ENCODE results near the gene ZDHHC14. TPM values are rescaled to one million over a fixed set of nuclear protein-coding genes. Genes with fewer than 3 reads are reported as not detected.

ZDHHC14 gene
- total RNA-seq, 1 donor from 2014 or later = 9.3 TPM

DNA sequence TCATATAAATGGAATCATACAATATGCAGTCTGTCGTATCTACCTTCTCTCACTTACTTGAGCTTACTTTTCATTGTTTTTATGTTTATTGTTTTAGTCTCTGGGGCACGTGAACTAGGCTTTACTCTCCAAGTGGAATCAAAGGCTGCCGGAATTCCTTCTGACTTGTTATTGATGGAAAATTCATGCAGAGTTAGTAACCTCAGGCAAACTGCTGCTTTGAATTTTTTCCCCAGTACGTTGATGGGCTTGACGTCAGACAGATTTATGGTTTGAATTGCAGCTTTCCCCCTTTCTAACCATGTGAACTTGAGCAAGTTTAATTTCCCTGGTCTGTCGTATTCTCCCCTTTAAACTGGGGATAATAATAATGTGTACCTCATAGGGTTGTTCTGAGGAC lies 68.6 kb downstream of the ZDHHC14 start:
- Histone ChIP-seq H3K4me3 (no peak overlapping the region), H3K27ac (no peak overlapping the region), H3K9me3 (no peaks in the 10 kb centered on the region), H3K27me3 (ENCODE audit: low read depth) (no peaks in the 10 kb centered on the region), H3K36me3 (no peaks in the 10 kb centered on the region), H3K4me1 (no peaks in the 10 kb centered on the region)
- no peak for DNase-seq
- TF ChIP-seq CTCF (IDR thresholded peaks at IDR 0.05) = no peak
- intact Hi-C loops (cut with DNase I) = no loop called here
- ATAC-seq = no peak

DNA sequence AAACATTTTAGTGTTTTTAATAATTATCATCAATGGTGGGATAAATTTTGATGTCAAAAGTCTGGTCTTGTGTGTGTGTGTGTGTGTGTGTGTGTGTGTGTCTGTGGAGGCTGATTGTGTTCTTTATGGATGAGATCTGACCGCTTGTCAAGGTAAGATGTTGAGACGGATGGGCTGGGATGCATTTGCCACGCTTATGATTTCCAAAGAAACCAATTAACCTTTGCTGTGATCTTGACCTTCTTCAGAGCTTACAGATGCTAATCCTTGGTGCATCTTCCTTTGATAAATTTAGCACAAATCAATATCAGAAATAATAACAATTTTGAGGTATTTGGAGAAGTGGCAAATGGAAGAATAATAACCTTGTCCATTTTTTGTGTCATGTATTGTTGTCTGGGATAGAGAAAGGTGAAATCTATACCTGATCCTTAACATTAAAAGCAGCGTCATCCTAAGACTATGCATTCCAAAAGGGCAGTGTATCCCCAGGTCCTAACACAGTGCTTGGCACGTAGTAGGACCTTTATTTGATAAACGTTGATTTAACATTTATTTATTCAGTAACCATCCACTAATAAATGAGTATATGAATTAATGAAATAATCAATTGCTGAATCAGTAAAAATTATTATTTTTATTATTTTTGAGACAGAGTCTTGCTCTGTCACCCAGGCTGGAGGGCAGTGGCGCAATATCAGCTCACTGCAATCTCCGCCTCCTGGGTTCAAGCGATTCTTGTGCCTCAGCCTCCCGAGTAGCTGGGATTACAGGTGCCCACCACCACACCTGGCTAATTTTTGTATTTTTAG lies 70.1 kb downstream of the ZDHHC14 start:
- no peak overlapping the region for H3K4me3 ChIP-seq
- no peaks in the 10 kb centered on the region for H3K27me3 ChIP-seq (ENCODE audit: low read depth)
- no peak overlapping the region for H3K27ac ChIP-seq
- ATAC-seq (no peak), DNase-seq (no peak)
- no peaks in the 10 kb centered on the region for H3K9me3 ChIP-seq
- intact Hi-C loops (cut with DNase I) = no loop called here
- H3K4me1 ChIP-seq = no peaks in the 10 kb centered on the region
- no peaks in the 10 kb centered on the region for H3K36me3 ChIP-seq
- TF ChIP-seq CTCF (IDR thresholded peaks at IDR 0.05) = no peak

GRCh38 chr6:157452096-157452495 lies 71.1 kb downstream of the ZDHHC14 start:
- Histone ChIP-seq H3K4me1 (no peaks in the 10 kb centered on the region), H3K9me3 (no peaks in the 10 kb centered on the region), H3K4me3 (no peak overlapping the region), H3K36me3 (no peaks in the 10 kb centered on the region), H3K27me3 (ENCODE audit: low read depth) (no peaks in the 10 kb centered on the region), H3K27ac (no peak overlapping the region)
- TF ChIP-seq CTCF (IDR thresholded peaks at IDR 0.05) = no peak
- intact Hi-C loops (cut with DNase I) = no loop called here
- ATAC-seq (no peak), DNase-seq (no peak)

GRCh38 chr6:157453131-157453530 lies 72.1 kb downstream of the ZDHHC14 start:
- ATAC-seq (no peak), DNase-seq (no peak)
- no peak for TF ChIP-seq CTCF (IDR thresholded peaks at IDR 0.05)
- Histone ChIP-seq H3K9me3 (no peaks in the 10 kb centered on the region), H3K36me3 (no peaks in the 10 kb centered on the region), H3K27me3 (ENCODE audit: low read depth) (no peaks in the 10 kb centered on the region), H3K27ac (no peak overlapping the region), H3K4me3 (no peak overlapping the region), H3K4me1 (no peaks in the 10 kb centered on the region)
- intact Hi-C loops (cut with DNase I) = no loop called here

DNA sequence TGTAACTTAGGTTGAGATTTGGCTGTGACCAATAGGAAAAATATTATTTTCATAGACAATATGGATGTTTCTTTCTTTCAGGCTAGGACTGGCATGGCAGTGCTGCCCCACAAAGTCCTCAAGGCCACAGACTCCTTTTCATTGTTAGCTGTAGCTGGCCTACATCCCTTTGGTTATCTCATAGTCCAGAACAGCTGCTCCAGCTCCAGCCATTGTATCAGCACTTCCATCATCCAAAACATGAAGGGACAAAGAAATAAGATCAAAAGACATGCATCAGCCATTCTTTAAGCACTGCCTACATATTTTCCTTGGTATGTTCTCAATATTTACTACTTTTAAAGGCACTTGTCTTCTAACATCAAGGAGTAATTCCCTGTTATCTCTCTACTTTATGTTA lies 73.0 kb downstream of the ZDHHC14 start:
- no peak for ATAC-seq
- Histone ChIP-seq H3K9me3 (no peaks in the 10 kb centered on the region), H3K27ac (no peak overlapping the region), H3K4me1 (no peaks in the 10 kb centered on the region), H3K36me3 (no peaks in the 10 kb centered on the region), H3K4me3 (no peak overlapping the region), H3K27me3 (ENCODE audit: low read depth) (no peaks in the 10 kb centered on the region)
- intact Hi-C loops (cut with DNase I) = no loop called here
- no peak for DNase-seq
- TF ChIP-seq CTCF (IDR thresholded peaks at IDR 0.05) = no peak
